Right hindlimb (tissue), 1 donor: ENCODE data around the gene TUFT1.
A peak's percentile ranks its signal among the peaks of the same experiment; 100 is the strongest.

Experiments
- DNase-seq: peaks from one replicate; pipeline ENCODE4 v3.0.0-alpha.2; 2018

TUFT1 gene

GRCh38 chr1:151539321-151540020, 638 bp upstream of the TUFT1 start:
- DNase-seq = peak; percentile 84

- DNase-seq = peak; percentile 39
These were observed 871 bp downstream of the TUFT1 start for GRCh38 chr1:151540982-151541377.

GRCh38 chr1:151541752-151542151, 1.6 kb downstream of the TUFT1 start:
- no peak for DNase-seq

- no peak for DNase-seq
These were observed 2.6 kb downstream of the TUFT1 start for GRCh38 chr1:151542710-151543129.

- no peak for DNase-seq
These were observed 5.4 kb downstream of the TUFT1 start for GRCh38 chr1:151545542-151545941.

GRCh38 chr1:151546011-151546925, 6.2 kb downstream of the TUFT1 start:
- DNase-seq = no peak

- DNase-seq = peak; percentile 75
These were observed 7.2 kb downstream of the TUFT1 start for GRCh38 chr1:151547119-151547899.

- DNase-seq = no peak
These were observed 7.8 kb downstream of the TUFT1 start for GRCh38 chr1:151547900-151548230.

GRCh38 chr1:151549199-151549598, 9.1 kb downstream of the TUFT1 start:
- no peak for DNase-seq

- no peak for DNase-seq
These were observed 13.6 kb downstream of the TUFT1 start for GRCh38 chr1:151553659-151554058.

- no peak for DNase-seq
These were observed 15.9 kb downstream of the TUFT1 start for GRCh38 chr1:151556052-151556451.

GRCh38 chr1:151562661-151563060, 22.6 kb downstream of the TUFT1 start:
- no peak for DNase-seq

- no peak for DNase-seq
These were observed 23.3 kb downstream of the TUFT1 start for GRCh38 chr1:151563376-151563775.

- DNase-seq = no peak
These were observed 25.5 kb downstream of the TUFT1 start for GRCh38 chr1:151565502-151566189.

GRCh38 chr1:151568626-151569088, 28.5 kb downstream of the TUFT1 start:
- DNase-seq = no peak

- no peak for DNase-seq
These were observed 30.7 kb downstream of the TUFT1 start for GRCh38 chr1:151570819-151571218.

GRCh38 chr1:151574575-151575529, 34.7 kb downstream of the TUFT1 start:
- no peak for DNase-seq

- DNase-seq = no peak
These were observed 37.1 kb downstream of the TUFT1 start for GRCh38 chr1:151577173-151577572.

GRCh38 chr1:151578941-151579340, 38.8 kb downstream of the TUFT1 start:
- DNase-seq = no peak

GRCh38 chr1:151579436-151580225, 39.5 kb downstream of the TUFT1 start:
- DNase-seq = no peak

GRCh38 chr1:151581451-151581850, 41.3 kb downstream of the TUFT1 start:
- peak; percentile 69 for DNase-seq
